ENCODE measurements around the gene HES3. TPM values are rescaled to one million over a fixed set of nuclear protein-coding genes. Genes with fewer than 3 reads are reported as not detected.

The HES3 gene
- total RNA-seq: not detected

- ATAC-seq (no peak), DNase-seq (ENCODE audit: low spot score) (no peak)
Measured at GRCh38 chr1:6243993-6244392, at the start of gene HES3. TSS of gene HES3 (plus strand) at chr1:6244179. CDS start at chr1:6244366, 187 bp downstream.

GRCh38 chr1:6197746-6198427, 46.1 kb upstream of the HES3 start:
- DNase-seq (ENCODE audit: low spot score) (no peak), ATAC-seq (no peak)

GRCh38 chr1:6198646-6199297, 45.2 kb upstream of the HES3 start:
- DNase-seq (ENCODE audit: low spot score) (no peak), ATAC-seq (peak; percentile 24)

GRCh38 chr1:6199298-6200187, 44.4 kb upstream of the HES3 start, which contains the start of gene RPL22:
TSS of gene RPL22 (minus strand) at chr1:6199595. CDS start at chr1:6199573, 22 bp downstream.
- DNase-seq (ENCODE audit: low spot score): peak; percentile 98
- ATAC-seq: peak; percentile 96

- ATAC-seq (no peak), DNase-seq (ENCODE audit: low spot score) (no peak)
Measured at GRCh38 chr1:6200188-6200809, 43.7 kb upstream of the HES3 start.

- ATAC-seq: no peak
- DNase-seq (ENCODE audit: low spot score): no peak
Measured at GRCh38 chr1:6202256-6202655, 41.7 kb upstream of the HES3 start.

GRCh38 chr1:6205849-6206519, 38.0 kb upstream of the HES3 start, which contains the start of gene RNF207:
TSS of gene RNF207 (plus strand) at chr1:6206119. CDS start at chr1:6206536, 417 bp downstream.
- DNase-seq (ENCODE audit: low spot score) (peak; percentile 79), ATAC-seq (peak; percentile 81)

GRCh38 chr1:6206520-6206855, 37.5 kb upstream of the HES3 start:
- DNase-seq (ENCODE audit: low spot score) (no peak), ATAC-seq (no peak)

- DNase-seq (ENCODE audit: low spot score) (no peak), ATAC-seq (no peak)
Measured at GRCh38 chr1:6207075-6207885, 36.7 kb upstream of the HES3 start.

GRCh38 chr1:6207921-6208320, 36.1 kb upstream of the HES3 start:
- DNase-seq (ENCODE audit: low spot score): no peak
- ATAC-seq: no peak

GRCh38 chr1:6208723-6209660, 35.0 kb upstream of the HES3 start:
- DNase-seq (ENCODE audit: low spot score) (no peak), ATAC-seq (no peak)

- no peak for DNase-seq (ENCODE audit: low spot score)
- ATAC-seq: no peak
Measured at GRCh38 chr1:6209661-6210580, 34.1 kb upstream of the HES3 start.

- no peak for DNase-seq (ENCODE audit: low spot score)
Measured at GRCh38 chr1:6210591-6211355, 33.2 kb upstream of the HES3 start.

GRCh38 chr1:6211731-6212130, 32.2 kb upstream of the HES3 start:
- DNase-seq (ENCODE audit: low spot score) (no peak), ATAC-seq (no peak)

More at GRCh38 chr1:6210591-6211355, 33.2 kb upstream of the HES3 start:
- ATAC-seq: no peak

- DNase-seq (ENCODE audit: low spot score) (no peak), ATAC-seq (no peak)
Measured at GRCh38 chr1:6212193-6212959, 31.6 kb upstream of the HES3 start.

Data from left lobe of liver (tissue), 2 donors.